Spleen (tissue), 7 donors: ENCODE measurements around the gene KRTAP4-4.

Experiments used
- CTCF ChIP-seq, 11 experiments: fragments of 200-600 bp in 7 of 11; fragments of 450-650 bp in 4 of 11; sonication (generic) in 4 of 11; IDR thresholded peaks in 8 of 11; conservative IDR thresholded peaks in 3 of 11; 1 replicate in 7 of 11; 2 replicates in 4 of 11; pipeline versions ENCODE4 v1.4.0 to v1.8.0; 2016 to 2021; ENCODE audit warnings: antibody characterized with exemption in 11 of 11, inconsistent platforms in 4 of 11, mild to moderate bottlenecking in 1 of 11
- POLR2AphosphoS5 ChIP-seq, 3 donors: sonication (generic); formaldehyde crosslinking; IDR thresholded peaks; one replicate each; pipeline ENCODE4 v1.5.1; 2017; ENCODE audit warnings: antibody characterized with exemption in 3 of 3
- donor health status: DM: no; HTN: no; CAD: no; lungs with moderate emphysema.
- donor health status: DM: no; HTN: no; CAD: no.
- donor health status: DM: no; HTN: no; CAD: no.

GRCh38 chr17:41167561-41167960 lies 7.0 kb upstream of the KRTAP4-4 start:
- no peak for TF ChIP-seq POLR2AphosphoS5 (IDR thresholded peaks at IDR 0.05)
- TF ChIP-seq CTCF (IDR thresholded peaks at IDR 0.05 in 8 of 11, conservative IDR thresholded peaks at IDR 0.05 in 3 of 11) = no peak
